G401.6 (cell line): ENCODE results near the gene DYRK3.

ENCODE experiments used
- FAIRE-seq: peaks from 2 replicates; lab custom pipeline; 2012; peaks lifted over from hg19 to GRCh38; lab: Jason Lieb, UNC

DYRK3 gene

GRCh38 chr1:206684003-206684402, 48.7 kb downstream of the DYRK3 start:
- no peak for FAIRE-seq

GRCh38 chr1:206684478-206685333, 49.4 kb downstream of the DYRK3 start, which contains the start of gene MAPKAPK2:
Gene MAPKAPK2 (plus strand): TSS chr1:206684905. CDS start chr1:206685230, 325 bp downstream.
- FAIRE-seq: no peak

GRCh38 chr1:206685334-206685768, 50.0 kb downstream of the DYRK3 start:
- no peak for FAIRE-seq

GRCh38 chr1:206685769-206686477, 50.6 kb downstream of the DYRK3 start:
- no peak for FAIRE-seq

DNA sequence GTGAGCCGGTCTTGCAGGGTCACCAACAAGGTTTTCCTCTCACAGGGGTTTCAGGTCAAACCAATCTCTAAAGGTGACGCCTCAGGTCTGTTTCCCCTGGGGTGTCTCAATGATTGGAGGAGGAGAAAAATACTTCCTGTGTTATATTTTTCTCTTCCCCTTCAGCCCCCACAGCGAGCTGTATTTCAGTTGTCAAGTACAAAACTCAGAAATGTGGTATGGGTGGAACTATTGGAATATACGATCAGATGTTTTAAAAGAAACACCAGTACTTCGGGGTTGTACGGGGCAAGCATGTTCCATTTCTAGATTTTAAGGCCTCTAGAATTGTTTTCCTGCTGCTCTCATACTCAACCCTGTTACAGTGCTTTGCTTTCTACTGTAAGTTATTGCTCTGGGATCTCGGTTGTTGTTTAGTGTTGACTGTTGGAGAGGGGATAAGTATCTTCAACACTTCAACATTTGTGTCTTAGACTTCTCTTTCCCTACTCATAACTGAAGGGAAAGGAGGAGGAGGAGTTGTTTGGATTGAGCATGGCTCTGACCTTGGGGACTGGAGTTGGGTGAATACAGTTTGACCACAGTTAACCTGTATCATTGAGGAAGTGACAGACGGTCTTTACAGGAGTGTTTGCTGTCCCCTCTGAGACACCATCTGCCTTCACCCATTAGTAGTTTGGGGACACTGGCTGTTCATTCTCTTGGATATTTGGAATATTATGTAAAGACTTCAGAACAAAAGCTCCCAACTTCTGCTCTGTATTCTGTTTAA, 51.3 kb downstream of the DYRK3 start:
- FAIRE-seq: no peak

DNA sequence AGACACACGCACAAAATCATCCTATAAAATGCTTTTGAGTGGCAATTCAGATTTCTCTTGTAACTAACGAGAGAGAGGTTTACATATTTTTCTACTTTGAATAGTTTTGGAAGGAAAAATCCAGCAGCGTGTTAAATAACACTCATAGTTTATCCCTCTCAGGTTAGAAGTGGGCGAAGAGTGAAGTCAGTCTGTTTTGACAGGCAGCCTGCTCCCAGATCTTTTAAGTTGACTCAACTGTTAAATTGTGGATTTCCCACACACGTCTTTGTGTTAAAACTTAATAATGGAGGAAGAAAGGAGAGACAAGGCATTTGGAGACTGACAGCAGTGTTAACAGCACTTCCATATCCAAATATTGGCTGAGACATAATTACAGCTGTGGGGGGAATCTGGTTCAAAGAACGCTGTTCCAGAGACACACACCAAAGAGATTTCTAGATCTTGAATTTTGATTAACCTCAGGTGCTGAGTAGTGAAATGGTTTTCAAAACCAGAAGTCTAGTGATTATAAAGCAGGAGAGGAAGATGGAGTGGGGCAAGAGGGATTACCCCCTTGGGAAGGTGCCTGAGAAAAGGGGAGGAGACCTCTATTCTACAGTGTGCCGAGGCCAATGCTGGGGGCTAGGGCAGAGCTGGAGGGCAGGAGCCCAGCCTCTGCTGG, 52.0 kb downstream of the DYRK3 start:
- FAIRE-seq: no peak

GRCh38 chr1:206687915-206688442, 52.6 kb downstream of the DYRK3 start:
- FAIRE-seq: no peak

DNA sequence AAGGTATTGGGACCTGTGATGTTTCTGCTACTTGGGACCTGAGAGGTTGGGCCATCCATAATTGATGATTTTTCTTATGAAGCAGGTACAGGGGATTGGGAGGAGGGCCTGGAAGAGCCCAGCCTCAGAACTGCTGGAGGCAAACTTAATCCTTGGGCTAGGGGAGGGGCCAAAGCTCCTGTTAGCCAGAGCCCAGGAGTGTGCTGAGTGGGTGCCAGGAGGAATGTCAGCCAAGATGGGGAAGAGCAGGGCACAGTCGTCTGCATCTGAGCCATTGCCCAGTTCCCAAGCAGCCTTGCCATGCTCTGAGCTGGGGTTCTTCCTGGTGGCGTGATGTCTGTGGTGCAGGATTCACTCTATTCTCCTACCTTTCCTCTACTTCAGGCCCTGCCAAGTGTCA, 55.2 kb downstream of the DYRK3 start:
- no peak for FAIRE-seq

GRCh38 chr1:206691604-206692003, 56.3 kb downstream of the DYRK3 start:
- no peak for FAIRE-seq

- no peak for FAIRE-seq
Measured at GRCh38 chr1:206693029-206693428, 57.7 kb downstream of the DYRK3 start.

DNA sequence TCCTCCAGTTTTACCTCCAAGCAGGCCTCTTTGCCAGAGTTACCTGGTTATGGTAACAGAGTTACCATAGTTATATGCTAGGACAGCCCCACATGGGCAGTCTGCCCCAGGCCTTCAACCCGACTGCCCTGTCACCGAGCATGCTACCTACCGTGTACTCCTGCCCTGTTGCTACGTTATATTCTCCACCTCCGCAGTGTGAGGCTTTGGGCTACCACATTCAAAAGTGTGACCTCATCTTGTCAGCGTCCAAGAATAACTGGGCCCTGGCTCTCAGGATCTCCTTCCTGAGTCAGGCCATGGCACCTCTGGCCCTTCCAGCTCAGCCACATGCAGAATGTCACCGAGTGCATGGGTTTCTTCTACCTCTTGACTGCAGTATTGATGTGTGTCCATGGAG, 58.3 kb downstream of the DYRK3 start:
- no peak for FAIRE-seq

DNA sequence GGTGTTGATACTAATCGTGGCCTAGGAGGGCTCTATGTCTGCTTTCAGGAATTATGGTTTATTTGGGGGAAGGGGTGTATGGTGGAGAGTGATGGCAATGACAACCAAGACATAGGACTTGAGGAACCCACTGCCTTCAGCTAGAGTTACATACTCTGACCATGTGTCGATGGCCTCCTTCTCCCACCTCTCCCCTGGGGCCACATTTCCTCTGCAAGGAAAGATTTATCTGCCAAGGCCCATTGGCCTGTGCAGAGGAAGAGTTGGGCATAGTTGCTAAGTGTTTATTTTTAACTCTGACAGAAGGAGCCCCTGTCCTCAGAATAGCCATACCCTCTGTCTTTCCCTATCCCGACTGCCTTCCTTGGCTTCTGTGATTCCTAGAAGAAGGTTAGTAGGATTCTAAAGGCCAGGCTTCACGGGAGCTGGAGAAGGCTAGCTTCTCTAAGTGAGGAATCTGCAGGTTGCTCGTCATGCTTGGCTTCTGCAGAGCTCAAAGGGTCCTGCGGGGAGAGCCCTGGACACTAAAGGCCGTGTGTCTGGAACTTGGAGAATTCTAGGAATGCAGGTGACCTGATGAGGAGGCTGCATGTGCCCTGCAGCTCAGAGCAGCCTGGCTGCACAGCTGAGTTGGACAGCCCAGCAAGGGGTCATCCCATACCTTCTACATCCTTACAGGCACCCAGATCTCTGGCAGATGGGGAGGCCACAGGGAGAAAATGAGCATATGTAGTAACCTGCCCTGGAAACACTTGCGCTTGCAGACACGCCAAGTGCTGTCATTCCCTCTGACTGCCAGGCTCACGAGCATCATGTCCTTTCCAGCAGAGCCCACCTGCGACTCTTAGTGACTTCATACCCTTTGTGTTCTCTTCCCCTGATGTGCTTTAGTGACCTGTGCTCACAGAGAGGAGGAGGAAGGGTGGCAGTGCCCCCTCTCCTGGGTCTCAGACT, 59.1 kb downstream of the DYRK3 start:
- FAIRE-seq: no peak

DNA sequence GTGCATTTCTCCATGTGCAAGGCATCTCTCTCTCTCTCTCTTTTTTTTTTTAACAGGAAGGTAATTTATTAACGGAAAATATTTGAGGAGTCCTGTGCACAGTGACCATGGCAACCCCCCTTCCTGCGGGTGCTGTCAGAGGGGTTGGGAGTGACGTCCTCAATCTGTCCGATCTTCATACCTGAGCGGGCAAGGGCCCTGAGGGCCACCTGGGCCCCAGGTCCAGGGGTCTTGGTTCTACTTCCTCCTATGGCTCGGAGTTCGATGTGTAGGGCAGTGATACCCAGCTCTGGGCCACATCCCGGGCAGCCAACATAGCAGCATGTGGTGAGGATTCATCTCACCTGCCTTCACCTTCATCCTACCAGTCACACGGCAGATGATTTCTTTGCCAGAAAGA, 60.4 kb downstream of the DYRK3 start:
- no peak for FAIRE-seq

DNA sequence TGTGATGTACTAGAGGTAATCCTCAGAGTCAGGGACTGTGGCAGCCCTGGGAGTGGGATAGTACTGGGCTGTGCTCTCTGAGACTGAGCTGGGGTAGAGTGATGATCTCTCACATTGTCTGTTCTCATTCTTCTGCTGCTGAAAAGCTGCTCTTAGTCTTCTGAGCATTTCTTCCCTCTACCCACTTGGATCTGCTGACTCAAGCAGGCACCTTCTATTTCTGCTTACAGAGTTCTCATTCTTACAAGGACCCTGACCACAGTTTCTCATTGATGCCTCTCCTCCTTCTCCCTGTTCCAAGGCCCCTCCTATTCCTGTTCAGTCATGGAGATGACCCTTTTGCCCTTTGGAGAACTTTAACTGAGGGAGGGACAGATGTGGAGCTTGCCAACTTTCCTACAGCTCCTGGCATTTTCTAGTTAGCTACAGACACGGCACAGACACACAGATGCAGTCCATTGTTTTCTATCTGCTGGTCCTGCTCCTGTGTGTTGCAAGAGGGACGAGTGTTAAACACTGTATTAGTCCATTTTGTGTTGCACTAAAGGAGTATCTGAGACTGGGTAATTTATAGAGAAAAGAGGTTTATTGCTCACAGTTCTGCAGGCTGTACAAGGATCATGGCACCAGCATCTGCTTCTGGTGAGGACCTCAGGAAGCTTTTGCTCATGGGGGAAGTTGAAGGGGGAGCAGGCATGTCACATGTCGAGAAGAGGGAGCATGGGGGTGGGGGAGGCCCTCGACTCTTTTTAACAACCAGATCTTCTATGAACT, 61.7 kb downstream of the DYRK3 start:
- FAIRE-seq: no peak

DNA sequence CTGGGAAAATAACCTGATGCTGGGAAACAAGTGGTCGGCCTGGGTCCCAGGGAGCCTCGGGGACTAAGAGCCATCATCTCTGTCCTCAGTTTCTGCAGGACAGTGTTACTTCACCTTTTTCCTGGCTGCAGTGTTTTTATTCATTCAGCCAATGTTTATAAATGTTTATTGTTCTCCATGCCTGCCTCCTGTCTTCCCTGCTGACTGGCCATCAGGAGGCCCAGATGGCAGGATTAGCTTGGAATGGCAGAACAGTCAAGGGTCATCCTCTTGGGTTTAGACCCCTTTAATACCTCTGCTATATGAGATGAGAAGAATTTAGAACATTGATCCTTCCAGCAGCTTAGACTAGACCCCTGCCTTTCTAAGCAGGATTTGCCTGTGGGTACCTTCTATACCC, 62.7 kb downstream of the DYRK3 start:
- FAIRE-seq: no peak
